GM12878 (cell line): ENCODE data around the gene CAT. TPM values are rescaled to one million over a fixed set of nuclear protein-coding genes. Genes with fewer than 3 reads are reported as not detected.

Source experiments
- ATAC-seq: fragments of 200-7000 bp; cut with Tn5 transposase; 3 replicates; pipeline ENCODE4 v1.9.1; 2020; ENCODE audit warnings: mild to moderate bottlenecking, moderate library complexity
- BruUV-seq: library from RNA; stranded (reverse); fragments of 400-500 nt; replicated peaks from 2 replicates; lab custom pipeline; 2021; lab: Mats Ljungman, UMichigan
- CTCF ChIA-PET: fragments of 300-600 bp; sonication (Branson Sonifier 250); formaldehyde crosslinking; extraction: SDS; loops from one replicate; lab custom pipeline; 2021; ENCODE audit warnings: inconsistent platforms; lab: Yijun Ruan, JAX
- POLR2A ChIA-PET: fragments of 350-600 bp; formaldehyde crosslinking; extraction: SDS; loops from one replicate; lab custom pipeline; 2021; ENCODE audit warnings: inconsistent platforms; lab: Charles Lee
- RAD21 ChIA-PET: fragments of 300-600 bp; sonication (Branson Sonifier 250); formaldehyde crosslinking; loops from one replicate; lab custom pipeline; 2023; ENCODE audit warnings: antibody characterized with exemption; ENCODE audit not compliant: unreplicated experiment; lab: Charles Lee
- SMC1A ChIA-PET: fragments of 300-600 bp; sonication (Branson Sonifier 250); formaldehyde crosslinking; loops from one replicate; lab custom pipeline; 2023; ENCODE audit not compliant: unreplicated experiment, uncharacterized antibody; lab: Charles Lee
- DNase-seq: peaks from one replicate; pipeline ENCODE4 v3.0.0-alpha.2; 2011; ENCODE audit warnings: low read depth, low spot score
- FAIRE-seq: peaks from 3 replicates; lab custom pipeline; 2011; peaks lifted over from hg19 to GRCh38; lab: Jason Lieb, UNC
- H2AFZ ChIP-seq: 2 replicates; pipeline ENCODE4 v1.6.0; 2011; ENCODE audit warnings: low read depth, low read length, control low read depth; ENCODE audit not compliant: control insufficient read depth
- H3K27ac ChIP-seq: 2 replicates; pipeline ENCODE4 v1.5.1; 2011; ENCODE audit warnings: control low read depth; ENCODE audit not compliant: control insufficient read depth, insufficient read depth
- H3K27me3 ChIP-seq, 2 experiments: replicated peaks in 1 of 2; 2 replicates each; pipeline versions ENCODE4 v1.6.0 to v1.6.1; 2011; ENCODE audit warnings: low read length in 1 of 2; ENCODE audit not compliant: control insufficient read depth in 2 of 2, insufficient read depth in 2 of 2
- H3K36me3 ChIP-seq, 2 experiments: 2 replicates each; pipeline ENCODE4 v1.5.1; 2011; ENCODE audit warnings: low read length in 1 of 2; ENCODE audit not compliant: control insufficient read depth in 2 of 2, insufficient read depth in 2 of 2
- H3K4me1 ChIP-seq: 2 replicates; pipeline ENCODE4 v1.6.1; 2011; ENCODE audit warnings: mild to moderate bottlenecking, low read length, moderate library complexity, mixed read lengths; ENCODE audit not compliant: control insufficient read depth, insufficient read depth
- H3K4me2 ChIP-seq: 2 replicates; pipeline ENCODE4 v1.6.0; 2011; ENCODE audit warnings: control low read depth; ENCODE audit not compliant: control insufficient read depth, insufficient read depth
- H3K4me3 ChIP-seq: fragments of 200-600 bp; sonication (generic); 2 replicates; pipeline ENCODE4 v1.5.1; 2016
- H3K79me2 ChIP-seq: 2 replicates; pipeline ENCODE4 v1.6.0; 2011; ENCODE audit warnings: low read length; ENCODE audit not compliant: control insufficient read depth, insufficient read depth
- H3K9ac ChIP-seq: 2 replicates; pipeline ENCODE4 v1.8.0; 2011; ENCODE audit warnings: low read length, control low read depth, mixed read lengths; ENCODE audit not compliant: control insufficient read depth, insufficient read depth
- H3K9me3 ChIP-seq: replicated peaks from 3 replicates; pipeline ENCODE4 v1.5.1; 2011; ENCODE audit warnings: mild to moderate bottlenecking, low read length; ENCODE audit not compliant: control insufficient read depth, insufficient read depth
- H4K20me1 ChIP-seq: 2 replicates; pipeline ENCODE4 v1.6.0; 2011; ENCODE audit not compliant: control insufficient read depth, insufficient read depth
- CHD2 ChIP-seq: IDR thresholded peaks from 2 replicates; pipeline ENCODE4 v1.6.1; 2011; ENCODE audit warnings: low read depth, low read length, improper control_type of control experiment, borderline replicate concordance
- ETV6 ChIP-seq, 2 experiments: fragments of 450-650 bp in 1 of 2; IDR thresholded peaks in 1 of 2; conservative IDR thresholded peaks in 1 of 2; 2 replicates each; pipeline ENCODE4 v1.6.1; 2014; ENCODE audit warnings: antibody characterized with exemption in 1 of 2, borderline replicate concordance in 1 of 2, low read depth in 1 of 2, mild to moderate bottlenecking in 1 of 2, moderate library complexity in 1 of 2
- NFIC ChIP-seq: IDR thresholded peaks from 2 replicates; pipeline ENCODE4 v1.6.1; 2012; ENCODE audit warnings: low read depth, mild to moderate bottlenecking, inconsistent platforms, low read length, moderate library complexity
- NFXL1 ChIP-seq: fragments of 450-650 bp; IDR thresholded peaks from 2 replicates; pipeline ENCODE4 v1.6.1; 2017; ENCODE audit warnings: antibody characterized with exemption, mild to moderate bottlenecking, borderline replicate concordance
- SREBF2 ChIP-seq: IDR thresholded peaks from 2 replicates; pipeline ENCODE4 v1.6.1; 2012; ENCODE audit warnings: mild to moderate bottlenecking, low read length
- SRF ChIP-seq, 2 experiments: IDR thresholded peaks; 2 replicates each; pipeline ENCODE4 v1.6.1; 2011; ENCODE audit warnings: low read depth in 2 of 2, low read length in 2 of 2, mild to moderate bottlenecking in 1 of 2, moderate library complexity in 1 of 2
- TCF3 ChIP-seq: IDR thresholded peaks from 2 replicates; pipeline ENCODE4 v1.6.1; 2012; ENCODE audit warnings: low read depth, mild to moderate bottlenecking, low read length, borderline replicate concordance; ENCODE audit not compliant: insufficient read depth
- ZSCAN29 ChIP-seq: fragments of 450-650 bp; IDR thresholded peaks from 2 replicates; pipeline ENCODE4 v1.6.1; 2017; ENCODE audit warnings: mild to moderate bottlenecking, moderate library complexity
- WGBS: methylation state at CpG from one replicate; pipeline ENCODE4 v1.1.6; 2016; ENCODE audit warnings: low lambda C conversion rate; ENCODE audit not compliant: insufficient replicate concordance, insufficient coverage; ENCODE audit errors: missing lambda C conversion rate; 5-methylcytosine and 5-hydroxymethylcytosine counted together
- in situ Hi-C: fragments of 300-500 bp; cut with MboI; formaldehyde crosslinking; loops from 9 replicates; pipeline ENCODE4 v1.14.3; 2018; ENCODE audit warnings: mixed read lengths
- intact Hi-C: fragments of 100-400 bp; cut with micrococcal nuclease; formaldehyde crosslinking; loops from one replicate; pipeline ENCODE4 v1.14.2; 2022; ENCODE audit not compliant: unreplicated experiment
- polyA plus RNA-seq, 11 experiments: library from polyadenylated mRNA; depleted of rRNA in 4 of 11; unstranded in 6 of 11; stranded (reverse) in 5 of 11; fragments of >200 nt; fragmentation: Nextera tagmentation in 4 of 11; fragmentation: Illumina TruSeq in 1 of 11; extraction: Ambion mirVana in 4 of 11; extraction: Trizol in 1 of 11; gene quantifications; 1 replicate in 1 of 11; 2 replicates in 10 of 11; pipeline versions ENCODE4 v1.2.1 to v1.2.3, GENCODE V29; 2011 to 2016; ENCODE audit warnings: inconsistent platforms in 2 of 11, missing spikeins in 2 of 11, low read depth in 1 of 11
- total RNA-seq, 4 experiments: library from RNA; depleted of rRNA in 3 of 4; stranded (reverse); fragments of >200 nt in 3 of 4; fragmentation: Illumina TruSeq in 1 of 4; extraction: Trizol in 1 of 4; gene quantifications; 2 replicates each; pipeline versions ENCODE4 v1.2.1 to v1.2.3, GENCODE V29; 2013 to 2021
- TF ChIP-seq, protein P1 (sequence below): fragments of 150-350 bp; IDR thresholded peaks from 2 replicates; pipeline ENCODE4 v1.6.1; 2016; ENCODE audit warnings: low read depth, low read length
- TF ChIP-seq, protein P2 (sequence below): IDR thresholded peaks from 2 replicates; pipeline ENCODE4 v1.6.1; 2012; ENCODE audit warnings: low read depth, low read length, improper control_type of control experiment

CAT gene
- total and polyA plus RNA-seq, 10 of the 15 experiments (the other 5 are each of a cell fraction or from before 2014, with no cell fraction given) = 22.4 to 71.3 (median 33.6) TPM

DNA sequence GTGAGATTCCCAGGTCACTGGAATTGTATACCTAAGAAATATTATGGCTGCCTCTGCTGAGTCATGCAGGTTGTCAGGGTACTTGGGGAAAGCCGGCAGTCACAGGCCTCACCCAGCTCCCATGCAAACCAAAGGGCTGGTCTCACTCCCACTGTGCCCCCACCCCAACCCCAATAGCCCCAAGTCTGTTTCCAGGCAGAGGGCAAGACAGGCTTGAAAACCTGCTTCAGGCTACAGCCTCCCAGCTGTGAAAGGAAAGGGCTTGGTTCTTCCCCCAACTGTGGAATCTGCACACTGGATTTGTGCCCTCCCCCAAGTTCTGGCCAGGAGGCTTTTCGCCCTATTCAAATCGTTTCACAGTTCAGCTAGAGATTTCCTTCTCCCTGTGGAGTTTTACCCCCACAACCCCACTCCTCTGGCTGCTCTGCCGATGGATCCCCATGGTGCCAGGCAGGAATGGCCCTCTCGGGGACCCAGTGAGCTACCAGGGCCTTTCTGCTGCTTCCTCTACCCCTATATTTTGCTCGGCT lies 43.9 kb upstream of the CAT start:
- RAD21 ChIA-PET = interaction anchor here (1.1 kb wide), 1 partner anchor 221 kb away, joined by 3 read pairs; no protein-coding TSS in a partner anchor
- no peak for FAIRE-seq
- in situ Hi-C loops = no loop called here
- no peaks in the 10 kb centered on the region for H3K27me3 ChIP-seq
- no peak overlapping the region for H3K9ac ChIP-seq
- H3K9me3 ChIP-seq = no peaks in the 10 kb centered on the region; the same call in 2 of the 3 replicates
- no peak for DNase-seq
- H3K79me2 ChIP-seq = no peaks in the 10 kb centered on the region
- CTCF ChIA-PET = interaction anchor here (0.8 kb wide), 1 partner anchor 97 kb away, joined by 3 read pairs; no protein-coding TSS in a partner anchor
- no TSS peak for BruUV-seq
- no peak overlapping the region for H3K4me2 ChIP-seq
- H2AFZ ChIP-seq = no peak overlapping the region
- H4K20me1 ChIP-seq = no peaks in the 10 kb centered on the region
- intact Hi-C loops = no loop called here
- H3K36me3 ChIP-seq = no peaks in the 10 kb centered on the region
- no peak overlapping the region for H3K4me3 ChIP-seq
- no peak for TF ChIP-seq SRF (IDR thresholded peaks at IDR 0.05; ENCODE audit: low read depth in 2 of 2, low read length in 2 of 2)
- TF ChIP-seq, protein P1, sequence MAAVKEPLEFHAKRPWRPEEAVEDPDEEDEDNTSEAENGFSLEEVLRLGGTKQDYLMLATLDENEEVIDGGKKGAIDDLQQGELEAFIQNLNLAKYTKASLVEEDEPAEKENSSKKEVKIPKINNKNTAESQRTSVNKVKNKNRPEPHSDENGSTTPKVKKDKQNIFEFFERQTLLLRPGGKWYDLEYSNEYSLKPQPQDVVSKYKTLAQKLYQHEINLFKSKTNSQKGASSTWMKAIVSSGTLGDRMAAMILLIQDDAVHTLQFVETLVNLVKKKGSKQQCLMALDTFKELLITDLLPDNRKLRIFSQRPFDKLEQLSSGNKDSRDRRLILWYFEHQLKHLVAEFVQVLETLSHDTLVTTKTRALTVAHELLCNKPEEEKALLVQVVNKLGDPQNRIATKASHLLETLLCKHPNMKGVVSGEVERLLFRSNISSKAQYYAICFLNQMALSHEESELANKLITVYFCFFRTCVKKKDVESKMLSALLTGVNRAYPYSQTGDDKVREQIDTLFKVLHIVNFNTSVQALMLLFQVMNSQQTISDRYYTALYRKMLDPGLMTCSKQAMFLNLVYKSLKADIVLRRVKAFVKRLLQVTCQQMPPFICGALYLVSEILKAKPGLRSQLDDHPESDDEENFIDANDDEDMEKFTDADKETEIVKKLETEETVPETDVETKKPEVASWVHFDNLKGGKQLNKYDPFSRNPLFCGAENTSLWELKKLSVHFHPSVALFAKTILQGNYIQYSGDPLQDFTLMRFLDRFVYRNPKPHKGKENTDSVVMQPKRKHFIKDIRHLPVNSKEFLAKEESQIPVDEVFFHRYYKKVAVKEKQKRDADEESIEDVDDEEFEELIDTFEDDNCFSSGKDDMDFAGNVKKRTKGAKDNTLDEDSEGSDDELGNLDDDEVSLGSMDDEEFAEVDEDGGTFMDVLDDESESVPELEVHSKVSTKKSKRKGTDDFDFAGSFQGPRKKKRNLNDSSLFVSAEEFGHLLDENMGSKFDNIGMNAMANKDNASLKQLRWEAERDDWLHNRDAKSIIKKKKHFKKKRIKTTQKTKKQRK = no peak
- no peak for TF ChIP-seq ZSCAN29
- no peak for TF ChIP-seq CHD2
- TF ChIP-seq SREBF2 = no peak
- TF ChIP-seq NFIC = no peak
- TF ChIP-seq ETV6 (conservative IDR thresholded peaks at IDR 0.05 in 1 of 2, IDR thresholded peaks at IDR 0.05 in 1 of 2; ENCODE audit: borderline replicate concordance in 1 of 2, low read depth in 1 of 2) = no peak
- TF ChIP-seq, protein P2, sequence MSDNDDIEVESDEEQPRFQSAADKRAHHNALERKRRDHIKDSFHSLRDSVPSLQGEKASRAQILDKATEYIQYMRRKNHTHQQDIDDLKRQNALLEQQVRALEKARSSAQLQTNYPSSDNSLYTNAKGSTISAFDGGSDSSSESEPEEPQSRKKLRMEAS = no peak
- TF ChIP-seq NFXL1 = no peak
- no peak for TF ChIP-seq TCF3
- SMC1A ChIA-PET = no interaction called here
- no peaks in the 10 kb centered on the region for H3K4me1 ChIP-seq
- 28% methylated on average over 6 of the region's 6 CpGs for WGBS
- H3K27ac ChIP-seq = no peak overlapping the region
- no peak for ATAC-seq
- POLR2A ChIA-PET = no interaction called here
